Ovary (tissue), 3 donors: ENCODE results near the gene AMOTL1.

Experiments
- CTCF ChIP-seq, 3 donors: fragments of 450-650 bp in 2 of 3; fragments of 200-600 bp in 1 of 3; IDR thresholded peaks; one replicate each; pipeline versions ENCODE4 v1.5.1 to v1.8.0; 2016 to 2022; ENCODE audit warnings: antibody characterized with exemption in 3 of 3, mild to moderate bottlenecking in 1 of 3
- POLR2A ChIP-seq: fragments of 450-650 bp; IDR thresholded peaks from one replicate; pipeline ENCODE4 v1.6.1; 2017; ENCODE audit warnings: antibody characterized with exemption, mild to moderate bottlenecking, moderate library complexity
- donor health status: DM: no; HTN: no; CAD: no.

GRCh38 chr11:94806014-94806413 lies 37.9 kb downstream of the AMOTL1 start:
- TF ChIP-seq POLR2A (no peak), CTCF (IDR thresholded peaks at IDR 0.05) (no peak)
